AG04450 (cell line): Measurements from ENCODE around the gene KIF2B. TPM values are rescaled to one million over a fixed set of nuclear protein-coding genes. Genes with fewer than 3 reads are reported as not detected.
"Not testable (repeated sequence)": the region's sequence is repeated elsewhere in the genome, so short reads cannot be mapped to it uniquely, and the experiment has no call there.

Experiments
- CTCF ChIA-PET: fragments of 300-600, 350-600 bp; formaldehyde crosslinking; extraction: SDS; loops from one replicate; lab custom pipeline; 2022; ENCODE audit warnings: antibody characterized with exemption, inconsistent platforms; lab: Charles Lee
- POLR2A ChIA-PET: fragments of 350-600 bp; formaldehyde crosslinking; extraction: SDS; loops from one replicate; lab custom pipeline; 2021; ENCODE audit warnings: antibody characterized with exemption, inconsistent platforms; lab: Yijun Ruan, JAX
- DNase-seq: peaks from one replicate; pipeline ENCODE4 v3.0.0-alpha.2; 2011; ENCODE audit warnings: low read depth, low spot score
- H3K27ac ChIP-seq: one replicate; pipeline ENCODE4 v1.5.1; 2012; ENCODE audit warnings: low read depth, low read length, control low read depth
- H3K27me3 ChIP-seq: one replicate; pipeline ENCODE4 v1.6.0; 2012; ENCODE audit warnings: low read length; ENCODE audit not compliant: control insufficient read depth, insufficient read depth
- H3K4me3 ChIP-seq: 2 replicates; pipeline ENCODE4 v1.5.1; 2011; ENCODE audit warnings: mild to moderate bottlenecking, low read depth, low read length, control low read depth
- H3K9me3 ChIP-seq: 2 replicates; pipeline ENCODE4 v1.5.1; 2012; ENCODE audit warnings: low read length; ENCODE audit not compliant: control insufficient read depth, insufficient read depth
- CTCF ChIP-seq: IDR thresholded peaks from 2 replicates; pipeline ENCODE4 v1.5.1; 2011; ENCODE audit warnings: low read depth, low read length, control low read depth, inconsistent platforms
- polyA plus RNA-seq: library from polyadenylated mRNA; depleted of rRNA; stranded (reverse); fragments of >200 nt; gene quantifications from 2 replicates; pipeline ENCODE4 v1.2.3, GENCODE V29; 2011

KIF2B gene
- polyA plus RNA-seq, 1 experiment, result not detected

- no peak for DNase-seq
Measured at GRCh38 chr17:53837131-53837530, 14.4 kb downstream of the KIF2B start.

DNA sequence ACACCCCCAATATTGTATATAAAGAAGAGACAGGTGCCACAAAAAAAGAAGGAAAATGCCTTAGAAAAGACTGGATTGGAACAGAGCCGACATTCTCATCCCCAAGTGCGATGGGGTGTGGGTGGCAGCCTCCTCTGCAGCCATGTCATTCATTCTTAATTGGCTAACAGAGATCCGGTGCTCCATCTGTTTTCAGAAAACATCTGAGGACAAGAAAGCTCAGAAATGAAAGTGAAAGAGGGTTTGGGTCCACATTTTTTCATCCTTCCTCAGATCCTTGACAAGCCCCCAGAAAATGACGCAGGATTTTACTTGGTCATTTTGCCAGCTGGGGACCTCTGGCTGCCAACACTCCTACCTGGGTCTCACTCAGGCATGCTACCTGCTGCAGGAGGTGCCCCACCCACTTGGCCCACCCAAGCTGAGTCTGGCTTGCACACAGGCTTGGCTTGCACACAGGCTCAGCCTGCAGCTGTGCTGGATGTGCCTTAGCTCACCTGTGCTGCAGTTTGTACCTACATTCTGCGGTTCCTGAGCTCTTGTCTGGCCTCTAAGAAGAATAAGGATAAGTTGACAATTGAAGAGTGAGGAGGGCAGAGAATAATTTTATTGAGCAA, 21.9 kb downstream of the KIF2B start:
- no peak for DNase-seq
- Histone ChIP-seq H3K4me3 (no peak overlapping the region), H3K27me3 (no peaks in the 10 kb centered on the region), H3K27ac (no peak overlapping the region), H3K9me3 (peaks cover 10% of the 10 kb centered on the region)
- ChIA-PET CTCF (no interaction called here), POLR2A (no interaction called here)
- no peak for TF ChIP-seq CTCF

More at GRCh38 chr17:53837131-53837530, 14.4 kb downstream of the KIF2B start:
- Histone ChIP-seq H3K27ac (no peak overlapping the region), H3K27me3 (no peaks in the 10 kb centered on the region), H3K9me3 (peaks cover 5% of the 10 kb centered on the region; the same call in 1 of the 2 replicates), H3K4me3 (no peak overlapping the region)
- ChIA-PET POLR2A (no interaction called here), CTCF (no interaction called here)
- TF ChIP-seq CTCF, result no peak

- H3K27ac ChIP-seq, DNase-seq, POLR2A ChIA-PET, CTCF ChIA-PET, H3K4me3 ChIP-seq, H3K27me3 ChIP-seq: not testable (repeated sequence)
- peaks cover 14% of the 10 kb centered on the region; the same call in 1 of the 2 replicates for H3K9me3 ChIP-seq
Measured at GRCh38 chr17:53871128-53871527, 48.4 kb downstream of the KIF2B start.
